Germinal center (tissue), 1 donor: ENCODE results near the gene INTS1.

Experiments
- DNase-seq: peaks from one replicate; pipeline ENCODE4 v3.0.0; 2012; ENCODE audit warnings: mixed read lengths, low spot score

Gene INTS1

DNA sequence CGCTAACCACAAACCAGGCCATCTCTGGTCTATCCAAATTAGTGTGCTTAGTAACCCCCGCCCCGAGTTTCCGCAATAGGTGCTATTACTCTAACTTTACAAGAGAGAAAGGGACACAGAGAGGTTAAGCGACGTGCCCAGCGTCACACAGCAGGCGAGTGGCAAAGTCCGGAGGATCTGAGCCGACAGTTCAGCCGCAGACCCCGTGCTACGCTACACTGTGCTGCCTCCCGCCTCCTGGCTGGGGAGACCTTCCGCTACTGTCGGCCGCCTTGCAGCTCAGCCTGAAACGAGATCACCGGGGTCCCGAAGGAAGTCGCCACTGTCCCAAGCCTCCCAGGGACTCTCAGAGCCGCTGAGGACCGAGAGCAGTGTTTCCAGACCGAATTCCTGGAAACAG lies 799 bp downstream of the INTS1 start:
- no peak for DNase-seq

DNA sequence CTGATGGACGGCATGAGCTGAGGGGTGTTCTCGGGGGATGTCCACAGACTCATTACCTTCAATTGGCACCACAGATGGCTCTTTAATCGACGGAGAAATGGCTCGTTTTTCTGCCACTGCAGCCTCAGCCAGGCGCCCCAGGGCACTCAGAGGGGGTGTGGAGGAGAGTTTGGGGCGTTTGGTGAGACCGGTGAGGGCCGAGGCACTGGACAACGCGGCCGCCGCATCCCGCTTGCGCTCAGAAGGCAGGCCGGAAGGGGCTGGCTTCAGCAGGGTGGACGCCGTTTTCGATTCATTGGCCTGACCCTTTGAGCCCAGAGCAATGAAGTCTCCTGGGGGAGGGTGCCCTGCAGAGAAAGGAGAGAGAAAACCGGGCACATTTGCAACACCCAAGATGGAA lies 1.3 kb downstream of the INTS1 start:
- DNase-seq, result no peak

DNA sequence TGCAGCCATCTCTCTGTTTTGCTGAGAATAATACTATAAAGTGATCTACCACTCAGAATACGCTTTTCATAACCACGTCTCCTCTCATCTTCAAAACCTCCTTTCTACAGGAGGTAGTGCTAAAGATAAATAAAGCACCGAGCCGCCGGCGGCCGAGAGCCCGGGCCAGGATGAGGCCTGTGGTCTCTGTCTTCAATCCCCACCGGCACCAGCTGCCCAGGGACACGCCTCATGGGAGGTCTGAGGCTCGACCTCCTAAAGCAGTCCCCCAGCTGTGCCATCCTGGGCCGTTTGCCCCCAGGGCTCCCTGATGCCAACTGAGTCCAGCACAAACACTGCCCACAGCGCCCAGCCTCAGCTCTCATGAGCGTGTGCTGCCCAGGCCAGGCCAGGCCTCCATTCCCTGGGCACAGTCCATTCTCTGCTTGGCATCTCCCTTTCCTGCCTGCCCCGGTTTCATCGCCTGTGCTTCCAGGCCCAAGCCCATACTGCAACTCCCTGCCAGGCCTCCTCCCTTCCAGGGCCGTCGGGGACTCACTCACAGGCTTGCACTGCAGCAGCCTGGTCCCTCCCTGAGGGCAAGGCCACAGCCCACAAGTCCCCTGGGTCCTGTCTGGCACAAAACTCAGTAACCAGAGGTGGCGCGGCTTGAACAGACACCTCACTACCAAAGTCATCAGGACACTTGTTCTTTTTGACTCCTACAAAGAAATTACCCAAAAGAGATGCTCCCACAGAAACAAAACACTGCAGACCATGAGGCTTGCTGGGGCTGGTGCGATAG lies 2.5 kb downstream of the INTS1 start:
- DNase-seq, result no peak

DNA sequence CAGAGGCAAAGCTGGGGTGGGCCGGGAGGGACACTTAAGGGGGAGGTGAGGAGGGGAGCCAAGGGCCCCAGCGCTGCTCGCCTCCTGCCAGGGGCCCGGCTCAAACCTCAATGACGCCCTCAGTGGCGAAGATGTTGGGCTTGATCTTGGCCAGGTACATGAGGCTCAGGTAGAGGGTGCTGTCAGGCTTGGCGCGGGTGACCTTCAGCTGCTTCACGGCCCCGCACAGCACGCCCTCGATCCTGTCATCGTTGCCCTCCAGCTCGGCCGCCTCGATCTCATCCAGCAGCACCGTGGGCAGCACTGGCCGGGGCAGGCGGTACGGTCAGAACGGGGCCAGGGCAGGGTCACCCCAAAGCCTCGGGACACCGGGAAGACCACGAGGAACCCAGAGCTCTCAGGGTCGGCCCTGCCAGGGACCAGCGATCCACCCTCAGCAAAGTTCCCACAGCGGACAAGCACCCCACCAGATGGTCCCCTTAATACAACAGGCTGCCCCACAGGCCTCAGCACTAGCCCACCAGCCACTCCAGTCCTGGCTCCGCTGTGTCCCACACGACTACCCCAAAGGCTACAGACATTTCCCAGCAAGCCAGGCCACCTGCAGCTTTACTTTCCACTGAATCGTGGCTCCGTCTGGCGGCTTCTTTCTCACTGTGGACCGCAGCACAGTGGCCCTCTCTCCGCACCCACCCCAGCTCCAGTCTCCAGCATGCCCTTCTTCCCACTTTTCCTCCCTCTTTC lies 4.0 kb downstream of the INTS1 start:
- DNase-seq, result no peak

DNA sequence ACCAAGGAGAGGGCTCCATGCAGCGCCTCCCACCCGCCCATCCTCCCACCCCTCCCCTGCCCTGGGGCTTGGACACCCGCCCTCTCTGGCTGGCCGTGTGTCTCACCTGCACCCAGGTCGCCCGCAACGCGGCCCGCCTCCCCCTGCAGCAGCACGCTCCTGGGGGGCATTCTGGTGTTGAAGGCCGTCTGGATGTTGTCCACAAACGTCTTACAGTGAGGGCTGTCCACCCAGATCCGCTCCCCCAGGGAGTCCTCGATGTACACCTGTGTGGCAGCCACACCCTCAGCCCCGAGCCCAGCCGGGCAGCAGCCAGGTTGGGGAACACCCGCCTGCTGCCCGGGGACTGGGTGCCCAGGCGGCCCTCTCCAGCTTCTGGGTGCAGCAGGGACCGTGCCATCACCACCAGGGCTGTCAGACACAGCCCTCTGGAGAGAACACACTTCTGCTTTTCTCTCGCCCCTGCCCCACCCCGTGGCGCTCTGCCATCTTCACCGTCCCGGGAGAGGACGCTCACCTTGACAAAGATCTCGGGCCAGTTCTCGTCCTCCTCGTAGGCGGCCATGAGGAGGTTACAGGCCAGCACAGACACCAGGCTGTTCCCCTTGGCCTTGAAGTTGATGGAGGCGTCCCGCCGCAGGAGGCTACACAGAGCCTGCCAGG lies 4.7 kb downstream of the INTS1 start:
- DNase-seq, result no peak

DNA sequence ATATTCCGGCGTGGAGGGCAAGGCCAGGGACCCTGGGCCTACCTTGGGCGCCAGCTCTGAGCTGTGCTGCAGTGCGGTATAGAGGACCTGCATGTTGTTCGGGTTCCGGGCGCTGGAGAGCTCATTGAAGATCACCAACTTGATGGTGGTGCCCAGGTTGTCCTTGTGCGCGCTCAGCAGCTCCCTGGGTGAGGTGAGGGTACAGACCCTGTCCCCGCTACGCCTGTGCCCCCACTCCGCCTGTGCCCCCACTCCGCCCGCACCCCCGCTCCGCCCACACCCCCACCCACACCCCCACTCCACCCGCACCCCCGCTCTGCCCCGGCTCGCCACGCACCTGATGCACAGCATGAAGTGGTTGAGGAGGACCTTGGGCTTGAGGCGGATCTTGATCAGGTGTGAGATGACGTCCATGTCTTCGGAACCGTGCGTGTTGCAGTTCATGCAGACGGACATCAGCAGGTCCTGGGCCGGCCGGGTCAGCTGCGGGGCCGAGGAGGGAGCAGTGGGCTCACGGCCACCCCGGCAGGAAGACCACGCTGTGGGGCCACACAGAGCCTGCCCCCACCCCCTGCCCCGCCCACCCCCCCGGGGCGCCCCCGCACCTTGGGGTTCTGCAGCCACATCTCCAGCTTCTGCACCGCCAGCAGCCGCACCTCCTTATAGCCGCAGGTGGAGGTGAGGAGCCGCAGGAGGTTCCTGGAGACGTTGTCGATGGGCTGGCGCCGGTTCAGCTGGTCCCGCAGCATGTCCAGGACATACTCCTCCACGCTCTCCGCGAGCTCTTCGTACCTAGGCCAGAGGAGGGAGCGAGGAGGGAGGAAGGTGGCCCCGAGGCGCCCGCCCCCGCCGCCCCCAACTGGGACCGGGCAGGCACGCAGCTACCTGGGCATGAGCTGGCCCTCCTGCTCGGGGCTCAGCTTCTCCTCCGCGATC lies 5.6 kb downstream of the INTS1 start:
- no peak for DNase-seq

DNA sequence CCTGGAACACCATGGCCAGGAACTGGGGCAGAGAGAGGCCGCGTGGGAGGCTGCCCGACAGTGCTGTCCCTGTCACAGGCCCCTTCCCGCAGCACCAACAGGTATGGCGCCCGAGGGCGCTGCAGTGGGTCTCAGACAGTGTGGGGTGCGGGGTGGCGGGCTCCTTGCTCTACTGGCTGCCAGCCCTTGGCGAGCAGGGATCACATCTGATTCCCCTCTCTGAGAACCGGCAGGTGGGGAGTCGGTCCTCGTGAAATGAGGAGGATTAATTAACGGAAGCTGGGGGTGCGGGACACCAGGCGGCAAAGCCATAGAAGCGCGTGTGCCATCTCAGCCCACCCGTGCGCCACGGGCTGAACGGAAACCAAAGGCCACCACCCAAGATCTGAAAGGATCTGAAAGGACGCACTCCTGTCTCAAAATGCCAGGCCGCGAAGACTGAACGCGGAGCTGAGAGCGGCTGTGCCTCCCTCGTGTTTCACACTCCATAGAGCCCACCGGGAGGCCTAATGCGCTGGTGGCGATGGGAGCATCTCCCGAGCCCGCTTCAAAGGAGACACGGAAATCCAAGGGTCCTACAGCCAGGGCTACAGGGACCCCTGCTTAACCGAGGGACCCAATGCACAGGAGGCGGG lies 6.8 kb downstream of the INTS1 start:
- no peak for DNase-seq

DNA sequence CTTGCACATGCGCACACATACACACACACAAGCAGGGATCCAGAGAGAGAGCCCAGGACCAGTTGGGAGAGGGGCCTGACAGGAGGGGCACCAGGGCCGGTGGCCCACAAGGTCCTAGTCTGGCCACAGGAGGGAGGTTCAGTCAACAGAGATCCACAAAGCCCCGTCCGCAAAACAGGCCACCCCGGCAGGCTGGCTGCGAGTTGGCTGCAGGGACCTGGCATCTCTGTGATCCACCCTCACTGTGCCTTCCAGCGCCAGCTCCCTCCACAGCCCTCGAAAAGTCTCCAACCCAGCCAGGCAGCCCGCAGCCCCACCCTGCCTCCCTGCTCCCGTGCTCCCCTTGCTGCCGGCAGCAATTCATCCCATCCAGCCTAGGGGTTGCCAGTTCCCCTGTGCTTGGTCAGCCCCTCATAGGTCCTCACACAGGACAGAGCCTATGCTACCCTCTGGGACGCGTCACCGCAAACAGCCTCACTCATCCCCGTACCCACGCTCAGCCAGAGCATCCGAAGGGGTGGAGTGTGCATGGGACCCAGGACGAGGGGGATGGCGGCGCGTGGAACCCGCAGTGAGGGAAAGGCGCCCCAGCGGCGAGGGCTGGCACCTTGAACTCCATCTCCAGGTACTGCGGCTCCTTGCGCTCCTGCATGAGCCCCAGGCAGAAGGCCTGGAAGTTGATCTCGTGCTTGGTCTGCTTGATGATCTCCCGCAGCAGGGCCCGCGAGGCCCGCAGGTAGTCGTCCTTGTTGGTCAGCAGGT lies 7.5 kb downstream of the INTS1 start:
- no peak for DNase-seq

DNA sequence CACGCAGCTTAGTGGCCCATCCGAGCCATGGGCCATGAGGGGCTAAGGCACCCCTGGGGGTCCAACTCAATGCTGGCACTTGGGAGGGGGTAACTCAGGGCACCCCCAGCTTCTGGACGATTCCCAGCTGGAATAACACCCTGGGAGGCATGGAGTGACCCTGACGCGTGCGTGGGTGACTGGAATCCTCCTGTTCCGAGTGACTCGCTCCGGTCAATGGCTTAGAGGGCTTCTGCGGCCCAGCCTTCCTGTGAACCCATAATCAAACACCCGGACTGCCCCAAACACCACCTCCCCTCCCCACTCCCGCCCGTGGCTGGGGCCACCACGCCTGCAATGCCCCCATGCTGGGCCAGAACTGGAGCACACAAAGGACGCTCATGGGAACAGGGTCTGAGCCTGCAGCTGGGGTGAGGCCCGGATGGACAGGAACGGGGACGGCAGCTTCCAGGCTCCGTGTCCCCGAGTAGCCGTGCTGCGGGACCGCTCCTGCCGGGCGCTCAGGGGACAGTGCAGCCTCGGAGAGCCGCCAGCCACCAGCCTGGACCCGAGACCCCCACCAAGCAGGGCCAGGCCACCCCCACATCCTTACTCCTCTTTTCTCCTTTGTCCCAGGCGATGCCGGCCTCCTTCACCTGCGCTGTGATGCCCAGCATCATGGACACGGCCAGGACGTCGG lies 8.5 kb downstream of the INTS1 start:
- no peak for DNase-seq

DNA sequence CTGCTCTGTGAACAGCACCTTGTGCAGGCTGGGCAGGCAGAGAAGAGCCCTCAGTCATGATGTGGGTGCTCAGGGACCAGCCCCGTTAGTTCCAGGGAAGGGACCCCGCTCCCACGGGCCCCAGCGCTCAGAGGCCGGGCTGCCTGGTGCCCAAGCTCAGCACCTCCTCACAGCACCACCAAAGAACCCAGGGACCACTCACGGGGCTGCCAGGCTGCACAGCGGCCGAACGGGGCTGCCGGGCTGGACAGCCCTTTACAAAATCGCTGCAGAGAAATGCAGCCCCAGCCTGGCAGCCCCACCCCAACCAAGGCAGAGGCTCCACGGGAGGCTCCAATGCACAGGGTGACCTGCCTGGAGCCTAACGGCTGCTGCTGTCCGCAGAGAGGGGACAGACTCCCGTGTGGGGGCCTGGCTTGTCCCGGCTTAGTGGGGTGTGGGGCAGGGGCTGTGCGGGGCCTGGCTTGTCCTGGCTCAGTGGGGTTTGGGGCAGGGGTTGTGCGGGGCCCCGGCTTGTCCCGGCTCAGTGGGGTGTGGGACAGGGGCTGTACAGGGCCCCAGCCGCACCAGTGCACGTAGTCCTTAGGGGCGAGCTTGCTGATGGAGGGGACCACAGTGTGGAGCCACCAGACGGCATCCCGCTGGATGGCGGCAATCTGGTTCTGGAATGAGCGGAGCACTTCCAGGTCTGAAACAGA lies 9.2 kb downstream of the INTS1 start:
- no peak for DNase-seq

DNA sequence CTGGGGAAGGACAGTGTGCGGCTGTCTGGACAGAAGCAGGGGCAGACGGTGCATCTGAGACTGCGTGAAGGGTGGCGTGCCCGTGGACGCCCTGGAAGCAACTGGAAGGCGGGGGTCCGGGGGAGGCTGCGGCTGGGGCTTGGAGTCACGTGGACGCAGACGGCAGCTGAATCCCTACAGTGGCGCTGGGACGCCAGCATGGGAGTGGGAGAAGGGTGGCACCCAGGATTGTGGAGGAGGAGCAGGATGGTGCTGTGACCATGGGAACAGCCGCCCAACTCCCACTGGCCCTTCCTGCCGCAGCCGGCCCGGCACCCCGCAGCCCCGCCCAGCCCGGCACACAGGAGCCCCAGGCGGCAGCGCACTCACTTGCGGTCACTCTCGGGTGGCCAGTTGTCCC lies 9.7 kb downstream of the INTS1 start:
- no peak for DNase-seq

DNA sequence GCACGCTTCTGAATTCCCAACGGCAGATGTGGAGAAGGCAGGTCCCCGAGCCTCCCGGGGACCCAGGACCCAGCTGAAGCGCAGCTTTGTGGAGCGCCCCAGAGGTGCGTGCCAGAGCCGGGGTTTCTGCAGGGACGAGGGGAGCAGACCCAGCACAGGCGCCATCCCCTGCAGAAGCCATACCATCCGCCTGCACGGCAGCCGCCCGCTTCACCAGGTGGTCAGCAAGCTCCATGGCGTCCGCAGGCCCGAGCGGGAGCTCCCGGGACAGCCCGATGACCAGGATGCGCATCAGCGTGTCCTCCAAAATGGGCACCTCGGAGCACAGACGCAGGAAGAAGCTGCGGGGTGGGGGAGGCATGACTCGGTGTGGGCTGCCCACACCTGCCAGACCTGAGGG lies 10.6 kb downstream of the INTS1 start:
- no peak for DNase-seq

DNA sequence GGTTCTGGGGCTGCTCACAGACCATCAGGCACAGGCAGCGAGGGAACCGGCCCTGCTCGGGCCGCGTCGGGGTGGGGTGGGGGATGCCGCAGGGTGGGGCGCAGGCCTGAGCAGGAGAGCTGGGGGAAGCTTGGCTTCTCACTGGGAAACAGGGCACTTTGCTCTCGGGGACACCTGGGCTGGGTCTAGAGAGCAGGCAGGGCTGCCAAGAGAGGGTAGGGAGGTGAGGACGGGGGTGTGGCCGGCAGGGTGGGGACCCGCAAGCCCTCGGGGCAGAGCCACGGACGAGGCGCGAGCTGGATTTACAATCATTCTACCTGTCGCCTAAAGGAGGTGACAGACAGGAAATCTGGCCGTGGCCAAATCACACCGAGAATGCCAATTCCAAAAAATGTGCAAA lies 11.1 kb downstream of the INTS1 start:
- DNase-seq, result no peak

DNA sequence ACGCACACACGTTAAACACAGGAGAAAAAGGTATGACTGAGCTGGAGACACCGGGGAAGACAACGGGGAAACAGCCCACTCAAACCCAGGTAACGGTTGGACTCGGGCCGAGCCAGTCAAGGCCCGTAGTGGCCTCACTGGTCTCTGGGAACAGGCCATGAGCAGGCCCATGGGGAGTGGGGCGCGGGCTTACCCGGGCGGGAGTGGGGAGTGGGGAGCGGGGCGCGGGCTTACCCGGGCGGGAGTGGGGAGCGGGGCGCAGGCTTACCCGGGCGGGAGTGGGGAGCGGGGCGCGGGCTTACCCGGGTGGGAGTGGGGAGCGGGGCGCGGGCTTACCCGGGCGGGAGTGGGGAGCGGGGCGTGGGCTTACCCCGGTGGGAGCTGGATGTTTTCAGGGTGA lies 11.5 kb downstream of the INTS1 start:
- no peak for DNase-seq

DNA sequence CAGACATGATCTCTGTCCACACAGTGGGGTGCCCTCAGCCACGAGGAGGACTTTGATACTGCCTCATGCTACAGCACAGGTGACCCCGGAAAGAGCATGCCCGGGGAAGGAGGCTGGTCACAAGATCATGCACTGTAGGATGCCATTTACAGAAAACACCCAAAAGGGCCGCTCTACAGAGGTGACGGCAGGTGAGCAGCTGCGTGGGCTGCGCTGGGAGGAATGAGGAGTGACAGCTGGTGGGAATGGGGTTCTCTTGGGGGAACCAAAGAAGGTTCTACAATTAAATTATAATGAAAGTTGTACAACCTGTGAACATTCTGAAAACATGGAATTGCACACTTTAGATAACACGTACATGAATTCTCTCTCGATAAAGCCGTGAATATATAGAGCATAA lies 12.0 kb downstream of the INTS1 start:
- no peak for DNase-seq

DNA sequence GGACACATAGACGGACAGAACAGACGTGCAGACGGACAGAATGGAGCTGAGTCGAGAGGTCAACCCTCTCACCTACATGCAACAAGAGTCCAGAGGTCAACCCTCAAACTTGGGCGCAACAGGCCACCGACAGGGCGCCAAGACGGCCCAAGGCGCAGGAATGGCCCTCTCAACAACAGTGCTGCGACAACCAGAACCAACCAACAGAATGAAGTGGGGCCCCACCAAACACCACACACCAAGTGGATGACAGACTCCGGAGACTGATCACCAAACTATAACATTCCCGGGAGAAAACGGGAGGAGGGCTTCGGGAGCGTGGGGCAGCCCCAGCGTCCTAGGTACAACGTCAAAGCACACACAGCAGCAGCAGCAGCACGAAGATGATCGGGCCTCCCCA lies 13.4 kb downstream of the INTS1 start:
- no peak for DNase-seq

DNA sequence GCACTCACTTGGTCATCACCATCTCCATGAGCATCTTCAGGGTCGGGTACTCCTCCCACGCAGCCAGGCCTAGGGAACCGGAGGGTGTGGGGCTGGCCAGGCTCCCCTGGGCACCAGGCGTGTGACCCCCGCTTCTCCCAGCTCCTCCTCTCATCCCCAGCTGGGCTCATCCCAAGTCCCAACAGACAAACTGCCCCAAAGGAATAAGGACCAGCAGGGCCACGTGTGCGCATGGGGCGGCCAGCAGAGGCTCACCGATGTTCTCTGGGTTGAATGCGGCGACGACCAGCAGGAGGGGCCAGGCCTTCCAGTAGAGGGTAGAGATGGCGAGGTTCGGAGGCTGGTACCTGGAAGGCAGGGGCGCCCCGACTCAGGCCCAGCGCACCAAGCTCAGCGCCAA lies 14.9 kb downstream of the INTS1 start:
- no peak for DNase-seq

DNA sequence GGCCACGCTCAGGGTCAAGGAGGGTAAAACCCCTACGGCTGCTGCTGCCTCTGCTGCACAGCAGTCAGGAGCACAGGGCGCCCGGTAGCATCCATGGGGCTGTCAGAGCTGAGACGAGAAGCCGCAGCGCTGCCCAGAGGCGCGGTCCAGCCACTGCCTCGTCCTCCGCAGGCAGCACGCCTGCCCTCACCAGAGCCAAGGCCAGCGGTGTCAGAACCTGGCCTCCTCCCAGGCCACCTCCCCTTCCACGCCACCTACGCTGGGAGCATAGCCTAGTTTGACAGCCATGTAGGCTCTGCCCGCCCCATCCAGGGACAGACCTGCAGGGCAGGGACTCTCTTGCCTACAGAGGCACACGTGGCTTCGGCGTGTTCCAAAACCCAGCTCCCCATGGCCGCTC lies 16.2 kb downstream of the INTS1 start:
- no peak for DNase-seq

DNA sequence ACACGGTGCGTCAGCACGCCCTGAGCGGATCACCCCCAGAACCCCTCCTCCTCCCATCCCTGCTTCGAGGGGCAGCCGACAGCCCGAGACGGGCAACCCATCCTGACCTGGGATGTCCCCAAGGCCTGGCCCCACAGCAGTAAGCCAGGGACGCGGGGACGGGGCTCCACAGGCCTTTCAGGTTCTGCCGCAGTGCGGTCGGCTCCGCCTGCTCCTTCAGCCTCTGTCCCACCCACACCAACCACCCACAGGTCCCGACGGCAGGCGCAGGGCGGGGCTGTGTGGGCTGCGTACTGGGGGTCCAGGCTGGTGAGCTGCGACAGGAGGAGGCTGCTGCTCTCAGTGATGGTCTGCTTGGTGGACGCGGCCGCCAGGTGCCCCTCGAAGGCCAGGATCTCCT lies 16.7 kb downstream of the INTS1 start:
- no peak for DNase-seq

DNA sequence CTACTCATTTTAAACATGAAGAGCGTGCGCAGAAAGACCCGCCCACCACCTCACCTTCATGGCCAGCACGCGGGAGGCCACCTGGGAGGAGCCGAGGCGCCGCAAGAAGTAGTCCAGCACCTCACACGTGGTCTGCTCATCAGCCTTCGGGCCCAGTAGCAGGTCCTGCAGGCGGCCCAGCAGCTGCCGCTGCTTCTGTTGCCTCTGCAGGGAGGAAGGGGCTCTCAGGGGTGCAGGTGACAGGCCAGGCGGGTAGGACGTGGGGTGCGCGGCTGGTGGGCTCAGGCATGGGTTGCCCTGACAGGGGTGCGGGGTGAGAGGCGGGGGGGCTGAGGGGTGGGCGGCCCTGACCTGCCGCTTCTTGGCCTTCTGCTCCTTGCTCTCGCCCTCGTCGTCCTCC lies 17.6 kb downstream of the INTS1 start:
- no peak for DNase-seq
